GM21367 (cell line): ENCODE data around the gene PYROXD2.
"Not testable (repeated sequence)": the region's sequence is repeated elsewhere in the genome, so short reads cannot be mapped to it uniquely, and the experiment has no call there.

Experiments used
- ATAC-seq: cut with Tn5 transposase; IDR thresholded peaks from one replicate; pipeline ENCODE4 v1.9.1; 2021; ENCODE audit not compliant: unreplicated experiment

Gene PYROXD2

GRCh38 chr10:98396096-98397063 is 18.6 kb downstream of the PYROXD2 start:
- no peak for ATAC-seq

GRCh38 chr10:98394851-98395440 is 20.0 kb downstream of the PYROXD2 start:
- no peak for ATAC-seq

GRCh38 chr10:98391578-98391991 is 23.4 kb downstream of the PYROXD2 start:
- ATAC-seq: peak; percentile 47

GRCh38 chr10:98391065-98391464 is 23.9 kb downstream of the PYROXD2 start:
- no peak for ATAC-seq

- no peak for ATAC-seq
Measured at GRCh38 chr10:98390406-98390805, 24.6 kb downstream of the PYROXD2 start.

GRCh38 chr10:98389398-98389797 is 25.6 kb downstream of the PYROXD2 start:
- no peak for ATAC-seq

- no peak for ATAC-seq
Measured at GRCh38 chr10:98388101-98388655, 26.8 kb downstream of the PYROXD2 start.

GRCh38 chr10:98384531-98385133 is 30.4 kb downstream of the PYROXD2 start:
- no peak for ATAC-seq

GRCh38 chr10:98383869-98384268 is 31.1 kb downstream of the PYROXD2 start:
- ATAC-seq: no peak

- not testable (repeated sequence) for ATAC-seq
Measured at GRCh38 chr10:98383134-98383667, 31.8 kb downstream of the PYROXD2 start.

GRCh38 chr10:98382691-98383101 is 32.3 kb downstream of the PYROXD2 start:
- ATAC-seq: no peak

GRCh38 chr10:98380493-98381339 is 34.3 kb downstream of the PYROXD2 start:
- no peak for ATAC-seq

- no peak for ATAC-seq
Measured at GRCh38 chr10:98378722-98379121, 36.3 kb downstream of the PYROXD2 start.

- ATAC-seq: no peak
Measured at GRCh38 chr10:98377536-98377935, 37.4 kb downstream of the PYROXD2 start.

- no peak for ATAC-seq
Measured at GRCh38 chr10:98377001-98377400, 38.0 kb downstream of the PYROXD2 start.

GRCh38 chr10:98376485-98376884 is 38.5 kb downstream of the PYROXD2 start:
- ATAC-seq: no peak

GRCh38 chr10:98374217-98374985 is 40.6 kb downstream of the PYROXD2 start:
- no peak for ATAC-seq

- ATAC-seq: no peak
Measured at GRCh38 chr10:98373260-98374040, 41.5 kb downstream of the PYROXD2 start.
